ENCODE results near the gene PLAU. TPM values are rescaled to one million over a fixed set of nuclear protein-coding genes. Genes with fewer than 3 reads are reported as not detected.

Gene PLAU
- under 1 TPM; 0.45 to 0.73 TPM for total RNA-seq

GRCh38 chr10:73910764-73911552 is at the start of gene PLAU:
Gene PLAU (plus strand): TSS chr10:73911132. CDS start chr10:73911556, 424 bp downstream.
- CTCF ChIA-PET = interaction anchor here (1.0 to 1.5 kb wide), 5 partner anchors 22 to 169 kb away, joined by 3 to 9 read pairs (median 5); no protein-coding TSS in a partner anchor
- peak; percentile 51 for DNase-seq
- H3K27ac Mint-ChIP-seq = no peak within 1 kb of the TSS
- intact Hi-C loops (cut with micrococcal nuclease) = loop anchor here (1.0 kb wide), 1 partner anchor 11 kb away; no protein-coding TSS in a partner anchor
- no peaks in the 10 kb centered on the region for H3K9me3 Mint-ChIP-seq
- H3K27me3 Mint-ChIP-seq = peaks cover 38% of the 10 kb centered on the region
- peaks cover 2% of the 10 kb centered on the region for H3K36me3 Mint-ChIP-seq
- peaks cover 36% of the 10 kb centered on the region for H3K4me1 Mint-ChIP-seq (ENCODE audit: low read depth)
- peak within 1 kb of the TSS; percentile 75 for H3K4me3 Mint-ChIP-seq
- POLR2A ChIA-PET = no interaction called here

- CTCF ChIA-PET = interaction anchor here (1.1 to 3.5 kb wide), 6 partner anchors 11 to 218 kb away, joined by 3 to 41 read pairs (median 6); no protein-coding TSS in a partner anchor
- DNase-seq = no peak
- Mint-ChIP-seq H3K4me1 (ENCODE audit: low read depth) (peaks cover 85% of the 10 kb centered on the region), H3K27ac (no peak overlapping the region), H3K9me3 (no peaks in the 10 kb centered on the region), H3K36me3 (peaks cover 15% of the 10 kb centered on the region), H3K4me3 (no peak overlapping the region), H3K27me3 (no peaks in the 10 kb centered on the region)
- POLR2A ChIA-PET = interaction anchor here (2.0 kb wide), 1 partner anchor 13 kb away, joined by 7 read pairs; the partner anchor contains the start of gene CAMK2G
- intact Hi-C loops (cut with micrococcal nuclease) = no loop called here
Observed at GRCh38 chr10:73862011-73862410, 48.9 kb upstream of the PLAU start.

GRCh38 chr10:73863039-73863817 is 47.7 kb upstream of the PLAU start:
- peaks cover 15% of the 10 kb centered on the region for H3K36me3 Mint-ChIP-seq

DNA sequence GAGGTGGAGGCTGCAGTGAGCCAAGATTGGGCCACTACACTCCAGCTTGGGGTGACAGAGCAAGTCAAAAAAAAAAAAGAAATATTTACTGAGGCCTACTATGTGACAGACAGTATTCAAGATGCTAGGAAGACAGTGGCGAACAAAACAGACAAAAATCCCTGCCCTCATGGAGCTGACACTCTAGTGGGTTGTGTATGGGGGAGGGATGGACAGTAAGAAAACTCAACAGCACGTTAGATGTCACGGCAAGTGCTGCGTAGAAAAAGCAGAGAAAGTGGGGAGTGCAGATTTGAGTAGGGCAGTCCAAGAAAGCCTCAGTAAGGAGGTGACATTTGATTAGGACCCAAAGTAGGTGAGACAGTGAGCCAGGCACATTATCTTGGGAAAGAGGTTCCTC is 46.7 kb upstream of the PLAU start:
- Mint-ChIP-seq H3K9me3 (no peaks in the 10 kb centered on the region), H3K36me3 (peaks cover 10% of the 10 kb centered on the region), H3K4me1 (ENCODE audit: low read depth) (peaks cover 73% of the 10 kb centered on the region), H3K27me3 (no peaks in the 10 kb centered on the region), H3K4me3 (peak overlapping the region; percentile 29), H3K27ac (peak overlapping the region; percentile 99)
- CTCF ChIA-PET = interaction anchor here (1.4 to 3.7 kb wide), 6 partner anchors 13 to 77 kb away, joined by 3 to 41 read pairs (median 14); no protein-coding TSS in a partner anchor
- no peak for DNase-seq
- intact Hi-C loops (cut with micrococcal nuclease) = no loop called here
- POLR2A ChIA-PET = interaction anchor here (0.7 to 0.9 kb wide), 2 partner anchors 7 to 50 kb away, joined by 3 read pairs; no protein-coding TSS in a partner anchor

More at GRCh38 chr10:73863039-73863817, 47.7 kb upstream of the PLAU start:
- intact Hi-C loops (cut with micrococcal nuclease) = no loop called here
- Mint-ChIP-seq H3K9me3 (no peaks in the 10 kb centered on the region), H3K4me3 (no peak overlapping the region), H3K27me3 (no peaks in the 10 kb centered on the region), H3K4me1 (ENCODE audit: low read depth) (peaks cover 82% of the 10 kb centered on the region), H3K27ac (peak overlapping the region; percentile 19)
- POLR2A ChIA-PET = interaction anchor here (0.7 to 2.0 kb wide), 3 partner anchors 8 to 51 kb away, joined by 3 to 7 read pairs (median 3); partner anchors contain the start of gene CAMK2G
- CTCF ChIA-PET = interaction anchor here (1.0 to 3.5 kb wide), 7 partner anchors 12 to 217 kb away, joined by 3 to 41 read pairs (median 8); no protein-coding TSS in a partner anchor
- DNase-seq = no peak

DNA sequence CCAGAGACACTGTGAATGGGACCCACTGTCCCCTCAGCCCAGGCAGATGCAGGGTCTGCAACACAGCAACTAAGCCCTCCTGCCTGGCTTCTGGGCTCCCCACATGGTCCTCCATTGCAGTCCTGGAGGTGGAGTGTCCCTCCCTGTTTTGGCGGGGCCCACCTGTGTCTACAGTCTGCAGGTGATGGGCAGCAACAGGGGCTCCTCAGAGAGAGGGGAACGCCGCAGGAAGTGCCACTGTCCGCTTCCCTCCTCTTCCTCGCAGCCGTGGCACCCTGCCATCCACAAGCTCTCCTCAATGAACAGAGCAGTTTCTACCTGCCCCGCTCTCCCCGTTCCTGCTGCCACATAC is 45.8 kb upstream of the PLAU start:
- ChIA-PET POLR2A (no interaction called here), CTCF (interaction anchor here (1.4 to 3.7 kb wide), 5 partner anchors 15 to 76 kb away, joined by 3 to 18 read pairs (median 8); no protein-coding TSS in a partner anchor)
- H3K27me3 Mint-ChIP-seq = no peaks in the 10 kb centered on the region
- peaks cover 10% of the 10 kb centered on the region for H3K36me3 Mint-ChIP-seq
- no peaks in the 10 kb centered on the region for H3K9me3 Mint-ChIP-seq
- intact Hi-C loops (cut with micrococcal nuclease) = loop anchor here (1.0 kb wide), 2 partner anchors 10 to 16 kb away; no protein-coding TSS in a partner anchor
- peak overlapping the region; percentile 99 for H3K27ac Mint-ChIP-seq
- H3K4me3 Mint-ChIP-seq = peak overlapping the region; percentile 79
- no peak for DNase-seq
- H3K4me1 Mint-ChIP-seq (ENCODE audit: low read depth) = peaks cover 66% of the 10 kb centered on the region

GRCh38 chr10:73865459-73866442 is 45.2 kb upstream of the PLAU start:
- peak; percentile 77 for DNase-seq
- H3K36me3 Mint-ChIP-seq = peaks cover 7% of the 10 kb centered on the region
- intact Hi-C loops (cut with micrococcal nuclease) = loop anchor here (1.0 kb wide), 2 partner anchors 10 to 16 kb away; no protein-coding TSS in a partner anchor

DNA sequence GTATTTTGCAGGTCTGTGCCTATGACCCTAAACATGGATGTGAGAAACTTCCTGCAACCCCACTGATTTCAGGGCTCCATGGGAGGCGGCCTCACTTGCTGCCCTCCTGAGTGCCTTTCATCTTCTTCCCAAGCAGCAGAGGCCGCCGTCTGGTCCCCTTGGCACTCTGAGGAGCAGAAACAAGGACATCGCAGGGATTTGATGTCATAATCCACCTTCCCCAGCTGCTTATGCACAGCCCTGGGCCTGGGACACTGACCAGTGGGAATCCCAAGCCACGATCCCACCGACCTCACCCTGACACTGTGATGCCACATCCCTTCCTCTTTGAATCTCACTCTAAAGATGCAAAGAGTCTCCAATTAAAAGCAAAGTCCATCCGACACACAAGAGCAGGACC is 44.3 kb upstream of the PLAU start:
- ChIA-PET CTCF (interaction anchor here (0.8 to 3.7 kb wide), 6 partner anchors 9 to 74 kb away, joined by 3 to 18 read pairs (median 4); no protein-coding TSS in a partner anchor), POLR2A (no interaction called here)
- intact Hi-C loops (cut with micrococcal nuclease) = no loop called here
- peaks cover 5% of the 10 kb centered on the region for H3K36me3 Mint-ChIP-seq
- no peaks in the 10 kb centered on the region for H3K27me3 Mint-ChIP-seq
- peak overlapping the region; percentile 99 for H3K27ac Mint-ChIP-seq
- H3K4me3 Mint-ChIP-seq = peak overlapping the region; percentile 17
- H3K9me3 Mint-ChIP-seq = no peaks in the 10 kb centered on the region
- no peak for DNase-seq
- H3K4me1 Mint-ChIP-seq (ENCODE audit: low read depth) = peaks cover 68% of the 10 kb centered on the region

More at GRCh38 chr10:73865459-73866442, 45.2 kb upstream of the PLAU start:
- H3K4me3 Mint-ChIP-seq = peak overlapping the region; percentile 79
- ChIA-PET CTCF (interaction anchor here (0.6 to 3.7 kb wide), 9 partner anchors 8 to 75 kb away, joined by 3 to 18 read pairs (median 3); no protein-coding TSS in a partner anchor), POLR2A (interaction anchor here (0.9 kb wide), 1 partner anchor 9 kb away, joined by 3 read pairs; no protein-coding TSS in a partner anchor)
- peak overlapping the region; percentile 99 for H3K27ac Mint-ChIP-seq
- H3K9me3 Mint-ChIP-seq = no peaks in the 10 kb centered on the region
- peaks cover 64% of the 10 kb centered on the region for H3K4me1 Mint-ChIP-seq (ENCODE audit: low read depth)
- H3K27me3 Mint-ChIP-seq = no peaks in the 10 kb centered on the region

DNA sequence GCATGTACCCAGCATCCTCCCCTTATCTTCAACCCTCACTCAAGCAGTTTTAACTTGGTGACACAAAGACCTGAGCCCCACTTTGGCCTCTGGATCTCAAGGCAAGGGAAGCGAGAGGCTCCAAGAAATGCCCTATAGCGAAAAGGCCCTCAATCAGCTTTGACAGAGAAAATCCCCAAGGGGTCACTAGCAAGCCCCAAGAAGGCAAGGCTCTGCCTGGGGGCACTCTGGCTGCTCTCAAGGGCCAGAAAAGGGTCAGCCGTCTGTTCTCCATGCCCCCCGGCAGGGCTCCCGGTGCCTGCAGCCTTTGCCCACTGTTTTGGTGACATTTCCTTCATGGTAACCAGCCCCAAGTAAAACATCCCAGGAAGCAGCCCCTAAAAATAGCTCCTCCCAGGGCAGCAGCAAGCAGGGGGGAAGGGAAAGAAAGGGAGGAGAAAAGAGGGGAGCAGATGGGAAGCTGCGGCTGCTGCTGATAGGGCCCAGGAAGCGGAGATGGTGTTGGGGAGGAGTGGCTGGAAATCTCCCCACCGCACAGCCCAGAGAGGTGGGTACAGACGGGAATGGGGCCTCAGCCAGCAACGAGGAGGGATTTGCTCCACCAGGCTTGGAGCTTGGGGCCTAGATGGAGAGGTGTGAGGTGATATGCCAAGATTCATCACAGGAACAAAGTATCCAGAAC is 43.7 kb upstream of the PLAU start:
- H3K27ac Mint-ChIP-seq = peak overlapping the region; percentile 99
- POLR2A ChIA-PET = no interaction called here
- peaks cover 8% of the 10 kb centered on the region for H3K36me3 Mint-ChIP-seq
- no peaks in the 10 kb centered on the region for H3K9me3 Mint-ChIP-seq
- no peaks in the 10 kb centered on the region for H3K27me3 Mint-ChIP-seq
- no peak overlapping the region for H3K4me3 Mint-ChIP-seq
- intact Hi-C loops (cut with micrococcal nuclease) = no loop called here
- DNase-seq = no peak
- peaks cover 73% of the 10 kb centered on the region for H3K4me1 Mint-ChIP-seq (ENCODE audit: low read depth)
- CTCF ChIA-PET = interaction anchor here (0.6 to 3.7 kb wide), 4 partner anchors 12 to 722 kb away, joined by 3 to 18 read pairs (median 4); no protein-coding TSS in a partner anchor

- Mint-ChIP-seq H3K4me3 (no peak overlapping the region), H3K4me1 (ENCODE audit: low read depth) (peaks cover 74% of the 10 kb centered on the region), H3K27ac (peak overlapping the region; percentile 64), H3K27me3 (no peaks in the 10 kb centered on the region), H3K36me3 (peaks cover 8% of the 10 kb centered on the region), H3K9me3 (no peaks in the 10 kb centered on the region)
- intact Hi-C loops (cut with micrococcal nuclease) = no loop called here
- ChIA-PET CTCF (interaction anchor here (0.6 to 3.7 kb wide), 3 partner anchors 12 to 721 kb away, joined by 3 to 18 read pairs (median 6); no protein-coding TSS in a partner anchor), POLR2A (no interaction called here)
- DNase-seq = no peak
Observed at GRCh38 chr10:73867871-73868631, 42.9 kb upstream of the PLAU start.

All from activated CD4-positive, alpha-beta memory T cell treated with anti-CD3 and anti-CD28 coated beads for 36 hours (primary cell).